Endothelial cell of hepatic sinusoid (primary cell): Measurements from ENCODE around the gene SUOX.
"Not testable (repeated sequence)": the region's sequence is repeated elsewhere in the genome, so short reads cannot be mapped to it uniquely, and the experiment has no call there.

Source experiments
- in situ Hi-C: cut with HindIII; loops from 2 replicates; pipeline ENCODE4 v1.10.0; 2017; ENCODE audit warnings: low sequenced_read_pairs

Gene SUOX

DNA sequence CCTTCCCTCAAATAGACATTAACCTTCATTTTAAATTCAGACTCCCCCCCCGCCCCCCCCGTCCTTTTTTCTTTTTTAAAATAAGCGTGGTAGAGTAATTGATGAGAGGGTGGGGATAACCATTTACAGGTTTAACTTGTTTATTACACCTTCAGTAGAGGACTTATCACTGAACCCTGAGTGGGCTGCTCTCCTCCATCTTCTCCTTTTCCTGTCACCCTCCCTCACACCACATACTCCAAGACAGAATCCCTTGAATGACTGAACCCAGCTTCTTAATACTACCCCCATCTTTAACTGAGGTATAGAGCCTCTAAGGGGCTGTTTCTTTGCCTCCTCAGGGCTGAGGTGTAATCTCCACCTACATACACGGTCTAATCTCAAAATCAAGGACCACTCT, 20.1 kb downstream of the SUOX start:
- in situ Hi-C loops: no loop called here

DNA sequence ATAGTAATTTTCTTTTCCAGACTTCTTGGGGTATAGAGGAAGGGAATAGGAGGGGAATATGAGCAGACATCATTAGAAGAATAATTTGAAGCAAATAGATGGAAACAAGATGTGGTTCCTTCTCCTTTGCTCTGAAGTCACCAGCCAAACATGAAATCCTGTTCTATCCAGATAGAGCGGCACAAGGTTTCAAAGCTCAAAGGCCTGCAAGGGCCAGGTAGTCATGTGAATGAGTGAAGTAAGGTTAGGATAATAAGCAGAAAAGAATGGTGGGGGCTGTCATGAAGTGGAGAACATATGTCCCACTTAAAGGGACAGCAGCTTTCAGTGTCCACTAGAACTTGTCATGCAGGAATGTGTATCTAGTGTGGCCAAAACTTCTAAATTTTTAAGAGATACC, 21.3 kb downstream of the SUOX start:
- in situ Hi-C loops: no loop called here

DNA sequence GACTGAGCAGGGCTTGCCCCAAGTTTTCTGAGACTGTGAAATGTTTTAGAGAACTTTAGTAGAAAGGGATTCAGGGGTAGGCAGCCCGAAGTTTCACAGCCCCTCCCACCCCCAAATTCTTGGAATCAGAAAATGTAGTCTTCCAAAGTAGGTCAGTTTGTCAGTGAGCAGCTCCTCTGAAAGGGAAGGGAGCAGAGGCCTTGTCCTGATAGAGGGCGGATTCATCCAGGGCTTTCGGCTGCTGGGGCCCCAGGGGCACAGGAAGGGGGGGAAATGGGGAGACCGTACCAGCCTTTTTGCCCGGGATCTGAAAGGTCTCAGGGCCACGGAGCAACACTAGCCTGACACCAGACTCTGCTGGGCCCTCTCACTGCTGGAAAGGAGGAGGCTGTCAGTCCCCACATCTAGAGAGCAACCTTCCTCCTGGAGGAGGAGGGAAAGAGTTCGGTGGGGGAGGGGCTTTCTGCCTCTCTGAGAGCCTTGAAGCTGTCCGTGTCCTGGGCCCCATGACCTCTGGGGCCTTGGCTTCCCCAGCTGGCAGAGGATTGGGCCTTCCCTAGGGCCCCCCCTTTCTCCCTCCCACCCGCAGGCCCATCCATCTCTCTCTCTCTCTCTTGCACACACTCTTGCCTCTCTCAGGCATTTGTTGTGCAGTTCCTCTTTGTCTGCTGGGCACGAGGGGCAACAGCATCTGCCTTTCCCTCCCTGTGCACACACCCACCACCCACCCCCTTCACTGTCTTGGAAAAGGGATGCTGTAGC, 23.5 kb downstream of the SUOX start, which contains the start of gene IKZF4:
TSS of gene IKZF4 (plus strand) at position 621 of the 762 bp plus-strand sequence. CDS start 451 bp downstream, outside the sequence.
- in situ Hi-C loops: no loop called here

DNA sequence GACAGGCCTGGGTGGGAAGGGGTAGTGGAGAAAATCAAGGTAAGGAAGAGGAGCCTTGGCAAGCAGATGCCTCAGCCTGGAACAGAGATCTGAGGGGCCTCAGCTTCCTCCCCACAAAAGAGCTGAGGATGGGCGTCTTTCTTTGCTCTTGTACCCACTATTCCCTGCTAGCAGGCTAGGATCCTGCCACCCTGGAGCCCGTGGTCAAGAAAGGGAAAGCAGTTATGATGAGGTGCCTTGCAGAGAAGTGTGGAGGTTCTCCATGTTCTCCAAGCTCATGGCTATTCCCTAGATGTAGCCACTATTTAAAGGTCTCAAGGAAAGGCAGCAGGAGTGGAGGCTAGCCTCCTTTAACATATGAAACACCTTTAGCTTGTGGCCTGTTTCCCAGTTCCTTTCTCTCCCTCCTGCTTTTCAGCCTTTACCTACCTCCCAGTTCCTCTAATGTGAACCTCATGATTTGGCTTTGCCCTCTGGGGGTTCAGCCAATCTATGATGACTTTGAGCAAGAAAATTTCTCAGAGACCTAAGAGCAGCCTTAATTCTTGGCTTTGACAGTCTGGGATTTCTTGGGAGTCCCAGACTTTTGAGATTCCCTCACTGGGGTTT, 24.9 kb downstream of the SUOX start:
- in situ Hi-C loops: no loop called here

DNA sequence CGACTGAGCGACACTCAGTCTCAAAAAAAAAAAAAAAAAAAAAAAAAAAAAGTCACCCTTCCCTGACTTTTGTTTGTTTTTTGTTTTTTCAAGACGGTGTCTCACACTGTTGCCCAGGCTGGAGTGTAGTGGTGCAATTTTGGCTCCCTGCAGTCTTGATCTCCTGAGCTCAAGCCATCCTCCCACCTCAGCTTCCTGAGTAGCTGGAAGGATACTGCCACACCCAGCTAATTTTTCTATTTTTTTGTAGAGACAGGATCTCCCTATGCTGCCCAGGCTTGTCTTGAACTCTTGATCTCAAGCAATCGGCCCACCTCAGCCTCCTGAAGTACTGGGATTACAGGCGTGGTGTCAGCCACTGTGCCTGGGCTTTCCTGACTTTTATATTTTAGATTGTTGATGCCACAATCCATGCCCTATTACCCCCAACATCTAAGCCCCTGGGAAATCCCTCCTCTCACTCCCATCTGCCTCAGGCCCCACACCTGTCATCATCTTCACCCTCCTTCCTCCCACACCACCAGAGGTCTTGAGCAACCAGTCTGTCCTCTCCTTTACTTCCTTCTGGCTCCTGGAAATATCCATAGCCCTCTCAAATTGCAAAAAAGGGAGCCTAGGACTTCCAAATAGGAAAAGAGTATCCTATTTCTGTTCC, 31.6 kb downstream of the SUOX start:
- in situ Hi-C loops: no loop called here

DNA sequence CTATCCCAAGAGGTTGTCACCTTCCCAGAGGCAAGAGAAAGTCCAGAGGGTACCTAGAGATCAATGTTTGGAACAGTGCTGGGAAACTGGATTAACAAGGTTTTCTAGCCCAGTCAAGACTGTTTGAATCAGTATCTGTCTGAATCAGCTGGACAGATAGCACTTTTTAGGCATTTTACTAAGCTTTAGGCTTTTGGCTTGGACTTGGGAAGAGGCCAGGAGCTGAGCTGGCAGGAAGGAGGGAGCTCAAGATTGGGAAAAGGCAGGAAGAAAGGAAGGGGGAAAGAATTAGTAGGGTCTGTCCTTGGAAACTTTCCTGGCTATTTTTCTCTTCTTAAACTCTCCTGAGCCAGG, 32.1 kb downstream of the SUOX start:
- in situ Hi-C loops: no loop called here

DNA sequence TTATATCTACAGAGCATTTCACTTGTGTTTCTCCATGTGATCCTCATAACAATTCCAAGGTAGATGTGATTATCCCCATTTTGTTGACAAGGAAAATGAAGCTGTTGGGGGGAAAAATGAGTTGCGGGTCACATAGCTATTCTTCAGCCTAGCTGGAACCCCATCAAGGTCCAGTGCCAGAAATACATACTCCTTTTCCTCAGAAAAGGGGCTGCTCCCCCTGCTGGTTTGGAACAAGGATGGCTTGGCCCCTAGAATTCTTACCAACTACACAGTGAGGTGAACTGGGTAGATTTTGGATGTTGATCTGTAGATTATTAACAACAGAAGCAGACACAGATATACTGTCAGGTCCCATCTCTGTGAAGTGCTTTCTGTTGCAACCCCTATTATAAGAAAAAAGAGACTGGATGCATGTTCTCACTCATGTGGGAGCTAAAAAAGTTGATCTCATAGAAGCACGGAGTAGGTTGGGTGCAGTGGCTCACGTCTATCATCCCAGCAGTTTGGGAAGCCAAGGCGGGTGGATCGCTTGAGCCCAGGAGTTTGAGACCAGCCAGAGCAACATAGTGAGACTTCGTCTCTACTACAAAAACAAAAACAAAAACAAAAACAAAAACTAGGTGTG, 32.7 kb downstream of the SUOX start:
- in situ Hi-C loops: loop anchor here (10.0 kb wide), 1 partner anchor 55 kb away; the partner anchor contains the start of gene RAB5B

DNA sequence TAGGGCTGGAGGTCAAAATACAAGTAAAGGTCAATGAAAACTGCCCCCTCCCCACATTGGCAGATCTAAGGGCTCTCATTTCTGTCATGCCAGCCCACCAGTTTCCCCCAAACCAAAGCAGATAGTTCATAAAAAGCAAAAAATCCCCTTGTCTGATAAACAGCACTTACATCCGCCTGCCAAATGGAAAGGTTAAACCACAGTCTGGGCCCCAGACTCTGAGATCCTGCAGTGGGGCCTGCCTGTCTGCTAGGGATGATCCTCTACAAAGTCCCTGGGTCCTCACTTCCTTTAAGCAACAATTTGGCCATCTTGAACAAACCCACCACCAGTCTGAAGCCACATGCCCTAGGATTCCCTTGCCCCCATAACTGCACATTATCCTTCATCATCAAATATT, 34.9 kb downstream of the SUOX start:
- in situ Hi-C loops: loop anchor here (10.0 kb wide), 1 partner anchor 57 kb away; the partner anchor contains the start of gene RAB5B

DNA sequence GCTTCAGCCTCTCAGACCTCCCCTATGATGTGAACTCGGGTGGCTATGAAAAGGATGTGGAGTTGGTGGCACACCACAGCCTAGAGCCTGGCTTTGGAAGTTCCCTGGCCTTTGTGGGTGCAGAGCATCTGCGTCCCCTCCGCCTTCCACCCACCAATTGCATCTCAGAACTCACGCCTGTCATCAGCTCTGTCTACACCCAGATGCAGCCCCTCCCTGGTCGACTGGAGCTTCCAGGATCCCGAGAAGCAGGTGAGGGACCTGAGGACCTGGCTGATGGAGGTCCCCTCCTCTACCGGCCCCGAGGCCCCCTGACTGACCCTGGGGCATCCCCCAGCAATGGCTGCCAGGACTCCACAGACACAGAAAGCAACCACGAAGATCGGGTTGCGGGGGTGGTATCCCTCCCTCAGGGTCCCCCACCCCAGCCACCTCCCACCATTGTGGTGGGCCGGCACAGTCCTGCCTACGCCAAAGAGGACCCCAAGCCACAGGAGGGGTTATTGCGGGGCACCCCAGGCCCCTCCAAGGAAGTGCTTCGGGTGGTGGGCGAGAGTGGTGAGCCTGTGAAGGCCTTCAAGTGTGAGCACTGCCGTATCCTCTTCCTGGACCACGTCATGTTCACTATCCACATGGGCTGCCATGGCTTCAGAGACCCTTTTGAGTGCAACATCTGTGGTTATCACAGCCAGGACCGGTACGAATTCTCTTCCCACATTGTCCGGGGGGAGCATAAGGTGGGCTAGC, 37.7 kb downstream of the SUOX start:
- in situ Hi-C loops: loop anchor here (10.0 kb wide), 1 partner anchor 60 kb away; the partner anchor contains the start of gene RAB5B

DNA sequence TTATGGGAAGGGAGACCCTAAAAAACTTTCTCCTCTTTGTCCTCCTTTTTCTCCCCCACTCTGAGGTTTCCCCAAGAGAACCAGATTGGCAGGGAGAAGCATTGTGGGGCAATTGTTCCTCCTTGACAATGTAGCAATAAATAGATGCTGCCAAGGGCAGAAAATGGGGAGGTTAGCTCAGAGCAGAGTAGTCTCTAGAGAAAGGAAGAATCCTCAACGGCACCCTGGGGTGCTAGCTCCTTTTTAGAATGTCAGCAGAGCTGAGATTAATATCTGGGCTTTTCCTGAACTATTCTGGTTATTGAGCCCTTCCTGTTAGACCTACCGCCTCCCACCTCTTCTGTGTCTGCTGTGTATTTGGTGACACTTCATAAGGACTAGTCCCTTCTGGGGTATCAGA, 40.1 kb downstream of the SUOX start:
- in situ Hi-C loops: loop anchor here (10.0 kb wide), 1 partner anchor 62 kb away; the partner anchor contains the start of gene RAB5B

DNA sequence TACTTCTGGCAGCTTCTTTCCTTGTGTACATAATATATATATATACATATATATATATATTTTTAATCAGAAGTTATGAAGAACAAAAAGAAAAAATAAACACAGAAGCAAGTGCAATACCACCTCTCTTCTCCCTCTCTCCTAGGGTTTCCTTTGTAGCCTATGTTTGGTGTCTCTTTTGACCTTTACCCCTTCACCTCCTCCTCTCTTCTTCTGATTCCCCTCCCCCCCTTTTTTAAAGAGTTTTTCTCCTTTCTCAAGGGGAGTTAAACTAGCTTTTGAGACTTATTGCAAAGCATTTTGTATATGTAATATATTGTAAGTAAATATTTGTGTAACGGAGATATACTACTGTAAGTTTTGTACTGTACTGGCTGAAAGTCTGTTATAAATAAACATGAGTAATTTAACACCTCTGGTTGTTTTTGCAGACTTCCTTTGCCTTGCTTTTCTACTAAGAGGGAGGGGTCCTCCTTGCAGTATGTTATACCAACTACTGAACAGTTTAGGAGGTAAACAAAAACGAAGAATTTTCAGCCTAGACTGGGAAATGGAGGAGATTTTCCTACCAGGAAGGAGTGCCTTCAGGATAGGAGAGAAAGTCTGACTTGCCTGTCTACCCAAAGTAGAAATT, 41.1 kb downstream of the SUOX start:
- in situ Hi-C loops: loop anchor here (10.0 kb wide), 1 partner anchor 63 kb away; the partner anchor contains the start of gene RAB5B

DNA sequence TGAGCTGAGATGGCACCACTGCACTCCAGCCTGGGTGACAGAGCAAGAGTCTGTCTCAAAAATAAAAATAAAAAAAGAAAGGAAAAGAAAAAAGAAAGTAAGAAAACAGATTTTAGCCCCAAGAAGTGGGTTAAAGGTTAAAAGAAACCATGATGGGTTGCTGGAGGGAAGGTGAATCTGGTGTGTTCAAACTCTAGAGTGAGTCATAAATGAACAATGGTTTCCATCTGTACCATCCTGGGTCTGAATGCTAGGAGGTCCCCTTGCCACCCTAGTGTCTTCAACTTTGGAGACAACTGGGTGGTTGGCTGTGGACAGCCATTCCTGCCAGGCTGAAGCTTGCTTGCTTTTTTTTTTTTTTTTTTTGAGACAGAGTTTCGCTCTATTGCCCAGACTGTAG, 43.1 kb downstream of the SUOX start:
- in situ Hi-C loops: no loop called here

DNA sequence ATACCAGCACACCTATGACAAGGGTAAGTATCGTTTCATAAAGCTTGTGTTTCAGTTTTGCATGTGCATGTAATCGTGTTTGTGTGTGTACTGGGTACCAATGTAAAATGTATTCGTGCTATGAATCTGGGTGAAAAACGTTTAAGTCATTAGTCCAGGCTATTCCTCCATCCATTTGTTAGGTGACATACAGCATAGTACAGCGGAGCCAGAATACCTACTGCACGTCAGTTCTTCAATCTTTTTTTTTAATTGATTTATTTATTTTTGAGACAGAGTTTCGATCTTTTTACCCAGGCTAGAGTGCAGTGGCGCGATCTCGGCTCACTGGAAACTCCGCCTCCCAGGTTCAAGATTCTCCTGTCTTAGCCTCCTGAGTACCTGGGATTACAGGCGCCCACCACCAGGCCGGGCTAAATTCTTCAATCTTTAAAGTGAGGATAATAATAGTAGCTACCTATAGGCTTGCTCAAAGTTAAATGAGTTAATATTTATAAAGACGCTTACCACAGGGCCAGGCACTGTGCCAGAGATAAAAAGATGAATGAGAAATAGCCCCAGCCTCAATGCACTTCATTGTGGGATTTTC, 44.0 kb downstream of the SUOX start:
- in situ Hi-C loops: no loop called here

DNA sequence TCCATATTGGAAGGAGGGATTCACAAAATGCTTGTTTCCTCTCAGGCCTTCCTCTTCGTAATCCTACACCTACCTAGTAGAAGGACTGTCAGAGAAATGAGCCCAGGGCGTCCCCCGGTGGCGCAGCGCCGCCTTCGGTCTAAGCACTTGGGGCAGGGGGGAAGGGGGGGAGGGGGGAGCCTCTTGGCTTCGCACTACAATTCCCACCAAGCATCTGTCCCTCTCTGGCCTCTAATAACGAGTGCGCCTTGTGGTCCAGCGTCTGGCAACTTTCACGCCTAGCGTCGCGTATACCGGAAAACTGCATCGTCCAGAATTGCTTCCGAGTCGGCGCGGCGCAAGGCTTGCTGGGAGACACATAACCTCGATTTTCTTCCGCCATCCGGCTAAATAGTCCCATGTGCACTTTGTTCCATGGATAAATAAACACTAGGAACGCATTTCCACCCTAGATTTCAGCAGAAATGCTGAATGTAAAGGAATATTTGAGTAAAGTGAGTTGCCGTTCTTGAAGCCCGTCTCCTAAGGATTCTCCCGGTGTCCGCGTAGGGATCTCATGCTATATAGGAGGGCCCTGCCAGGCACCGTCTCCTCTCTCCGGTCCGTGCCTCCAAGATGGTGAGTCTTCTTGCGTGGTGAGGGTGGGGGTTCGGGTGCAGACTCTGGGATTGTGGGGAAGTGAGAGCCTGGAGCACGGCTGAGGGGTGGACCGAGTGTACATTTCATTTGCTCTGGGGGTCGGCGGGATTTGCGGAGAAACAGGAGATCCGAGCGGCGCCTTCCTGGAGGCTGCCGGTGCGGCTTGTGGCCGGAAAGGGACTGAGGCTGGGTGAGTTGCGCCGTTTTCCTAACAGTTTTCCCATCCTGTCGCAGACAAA, 44.7 kb downstream of the SUOX start, which contains the start of gene RPS26:
TSS of gene RPS26 (plus strand) at position 367 of the 878 bp plus-strand sequence. CDS start at position 616, 249 bp downstream.
- in situ Hi-C loops: no loop called here

DNA sequence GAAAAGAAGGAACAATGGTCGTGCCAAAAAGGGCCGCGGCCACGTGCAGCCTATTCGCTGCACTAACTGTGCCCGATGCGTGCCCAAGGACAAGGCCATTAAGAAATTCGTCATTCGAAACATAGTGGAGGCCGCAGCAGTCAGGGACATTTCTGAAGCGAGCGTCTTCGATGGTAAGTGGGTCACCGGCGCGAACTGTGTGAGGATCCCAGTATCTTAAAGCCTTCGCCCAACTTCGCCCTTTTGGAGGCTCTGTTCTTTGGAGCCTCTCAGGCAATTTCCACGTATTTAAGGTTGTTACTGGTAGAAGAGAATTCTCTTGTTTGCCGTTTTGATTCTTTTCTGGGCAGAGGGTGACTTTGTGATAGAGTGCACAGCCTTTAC, 45.3 kb downstream of the SUOX start:
- in situ Hi-C loops: not testable (repeated sequence)

DNA sequence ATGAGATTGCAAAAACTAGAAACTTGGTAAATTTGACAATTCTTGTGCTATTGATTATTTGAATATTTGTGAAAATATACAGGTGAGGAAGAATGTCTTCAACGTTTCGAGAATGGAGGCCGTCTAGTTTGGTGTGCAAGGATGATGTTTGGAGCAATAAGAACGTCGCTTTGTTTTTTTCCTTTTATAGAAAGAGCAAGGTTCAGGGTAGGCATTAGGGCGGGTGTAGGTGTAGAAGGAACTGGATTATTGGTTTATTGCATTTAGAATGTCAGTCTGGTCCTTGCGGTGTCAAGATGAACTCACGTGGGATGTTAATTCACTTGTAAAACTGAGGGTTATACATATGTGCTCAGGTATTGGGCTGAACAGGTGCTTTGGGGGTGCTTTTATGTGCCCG, 45.8 kb downstream of the SUOX start:
- in situ Hi-C loops: no loop called here

DNA sequence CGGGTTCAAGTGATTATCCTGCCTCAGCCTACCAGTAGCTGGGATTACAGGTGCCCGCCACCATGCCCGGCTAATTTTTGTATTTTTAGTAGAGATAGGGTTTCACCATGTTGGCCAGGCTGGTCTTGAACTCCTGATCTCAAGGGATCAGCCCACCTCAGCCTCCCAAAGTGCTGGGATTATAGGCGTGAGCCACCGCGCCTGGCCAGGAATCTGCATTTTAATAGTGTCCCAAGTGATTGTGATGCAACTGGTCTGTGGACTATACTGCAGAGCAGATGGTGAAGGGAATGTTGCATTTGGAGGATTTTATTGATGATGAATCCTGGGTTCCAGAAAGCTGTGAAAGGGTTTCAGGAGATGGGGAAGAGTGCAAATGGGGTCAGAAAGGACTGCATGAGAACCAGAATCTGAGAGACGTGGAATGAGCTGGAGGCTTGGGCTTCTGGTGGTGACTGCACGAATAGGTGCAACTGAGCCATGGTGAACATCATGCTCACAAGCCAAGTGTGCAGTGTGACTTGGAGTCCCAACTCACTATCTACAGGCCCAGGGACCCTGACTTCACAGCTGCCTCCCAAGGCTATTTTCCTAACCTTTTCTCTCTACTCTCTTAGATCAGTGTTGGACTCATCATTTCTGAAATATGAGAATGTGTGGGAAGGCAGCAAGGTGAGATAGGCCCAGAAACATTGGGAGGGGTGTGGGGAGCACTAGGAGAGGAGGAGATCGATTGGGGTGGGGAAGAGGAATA, 49.1 kb downstream of the SUOX start:
- in situ Hi-C loops: no loop called here

DNA sequence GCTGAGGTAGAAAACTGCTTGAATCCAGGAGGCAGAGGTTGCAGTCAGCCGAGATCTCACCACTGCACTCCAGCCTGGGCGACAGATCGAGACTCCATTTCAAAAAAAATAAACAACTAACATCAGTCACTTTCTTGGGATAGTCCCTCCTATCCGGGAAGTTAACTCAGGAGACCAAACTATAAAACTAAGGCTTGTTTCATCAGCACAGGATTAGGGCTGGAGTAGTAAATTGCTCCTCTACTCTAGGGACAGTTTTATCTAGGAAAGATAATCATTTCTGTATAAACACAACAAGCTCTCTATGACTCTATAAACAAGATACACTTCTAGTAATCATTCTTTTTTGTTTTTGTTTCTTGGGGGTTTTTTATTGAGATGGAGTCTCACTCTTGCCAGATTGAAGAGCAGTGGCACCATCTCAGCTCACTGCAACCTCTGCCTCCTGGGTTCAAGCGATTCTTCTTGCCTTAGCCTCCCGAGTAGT, 56.4 kb downstream of the SUOX start:
- in situ Hi-C loops: no loop called here
